GM19025 (cell line): Measurements from ENCODE around the gene RTRAF.

Source experiments
- ATAC-seq: cut with Tn5 transposase; IDR thresholded peaks from one replicate; pipeline ENCODE4 v1.9.1; 2021; ENCODE audit warnings: mild to moderate bottlenecking, low read depth, moderate library complexity; ENCODE audit not compliant: unreplicated experiment

The RTRAF gene

GRCh38 chr14:51993285-51993920 is 4.1 kb downstream of the RTRAF start:
- no peak for ATAC-seq

- ATAC-seq: no peak
These were observed 6.9 kb downstream of the RTRAF start for GRCh38 chr14:51996148-51996746.

GRCh38 chr14:51998348-51998747 is 9.0 kb downstream of the RTRAF start:
- no peak for ATAC-seq

GRCh38 chr14:51999084-51999483 is 9.7 kb downstream of the RTRAF start:
- no peak for ATAC-seq

- no peak for ATAC-seq
These were observed 10.8 kb downstream of the RTRAF start for GRCh38 chr14:52000019-52000582.

- no peak for ATAC-seq
These were observed 11.3 kb downstream of the RTRAF start for GRCh38 chr14:52000696-52001095.

- no peak for ATAC-seq
These were observed 13.2 kb downstream of the RTRAF start for GRCh38 chr14:52002542-52002941.

- ATAC-seq: no peak
These were observed 14.0 kb downstream of the RTRAF start for GRCh38 chr14:52003324-52003723.

GRCh38 chr14:52005625-52006024 is 16.3 kb downstream of the RTRAF start:
- no peak for ATAC-seq

GRCh38 chr14:52006361-52006760 is 17.0 kb downstream of the RTRAF start:
- ATAC-seq: no peak

- no peak for ATAC-seq
These were observed 17.9 kb downstream of the RTRAF start for GRCh38 chr14:52007211-52007610.

GRCh38 chr14:52007637-52008036 is 18.3 kb downstream of the RTRAF start:
- no peak for ATAC-seq

- no peak for ATAC-seq
These were observed 18.8 kb downstream of the RTRAF start for GRCh38 chr14:52008136-52008535.

- no peak for ATAC-seq
These were observed 20.9 kb downstream of the RTRAF start for GRCh38 chr14:52010173-52010693.

GRCh38 chr14:52011523-52011922 is 22.2 kb downstream of the RTRAF start:
- ATAC-seq: no peak

- no peak for ATAC-seq
These were observed 23.3 kb downstream of the RTRAF start for GRCh38 chr14:52012635-52013034.

- no peak for ATAC-seq
These were observed 24.7 kb downstream of the RTRAF start for GRCh38 chr14:52013984-52014600.

- ATAC-seq: no peak
These were observed 25.4 kb downstream of the RTRAF start for GRCh38 chr14:52014601-52015267.

GRCh38 chr14:52015411-52016030 is 26.2 kb downstream of the RTRAF start:
- no peak for ATAC-seq

- no peak for ATAC-seq
These were observed 28.9 kb downstream of the RTRAF start for GRCh38 chr14:52018252-52018651.

GRCh38 chr14:52018970-52019369 is 29.6 kb downstream of the RTRAF start:
- no peak for ATAC-seq
